ENCODE data around the gene KCNMA1.

The KCNMA1 gene

GRCh38 chr10:76878514-76878913 lies 759.1 kb downstream of the KCNMA1 start:
- in situ Hi-C loops (cut with HindIII; ENCODE audit: low sequenced_read_pairs): no loop called here

DNA sequence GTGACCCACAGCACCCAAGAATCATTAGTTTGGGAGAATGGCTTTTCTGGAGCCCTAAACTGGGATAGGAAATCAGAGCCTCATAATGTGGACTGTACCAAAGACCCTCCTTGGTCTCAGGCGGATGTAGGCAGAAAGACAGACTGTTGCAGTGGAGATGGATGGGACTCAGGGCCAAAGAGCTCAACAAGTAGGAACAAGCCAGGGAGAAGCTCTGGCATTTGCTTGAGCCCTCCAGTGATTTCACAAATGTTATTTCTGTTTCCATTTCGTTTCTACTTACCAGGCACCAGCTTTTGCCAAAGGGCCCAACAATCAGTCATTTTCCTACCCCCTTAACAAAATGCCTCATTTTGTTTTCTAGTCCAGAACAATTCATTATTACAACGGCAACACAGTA lies 762.7 kb downstream of the KCNMA1 start:
- in situ Hi-C loops (cut with HindIII; ENCODE audit: low sequenced_read_pairs): no loop called here

DNA sequence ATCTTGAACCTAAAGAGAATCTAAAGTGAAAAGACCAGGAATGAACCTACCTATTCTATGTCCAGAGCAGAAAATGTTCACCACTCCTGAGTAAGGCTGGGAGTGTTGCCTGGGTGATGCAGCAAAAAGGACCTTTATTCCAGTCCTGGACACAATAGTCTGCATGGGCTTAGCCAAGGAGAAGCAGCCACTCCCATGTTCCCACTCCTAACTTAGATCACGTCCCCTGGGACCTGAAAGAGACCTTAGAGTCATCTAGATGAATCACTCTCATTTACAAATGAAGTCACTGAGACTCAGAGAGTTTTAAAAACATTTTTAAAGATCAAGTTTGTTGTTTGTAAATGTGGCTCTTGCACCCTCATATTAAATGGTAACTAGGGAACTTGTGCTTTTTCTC lies 763.4 kb downstream of the KCNMA1 start:
- in situ Hi-C loops (cut with HindIII; ENCODE audit: low sequenced_read_pairs): no loop called here

GRCh38 chr10:76871697-76872295 lies 765.8 kb downstream of the KCNMA1 start:
- in situ Hi-C loops (cut with HindIII; ENCODE audit: low sequenced_read_pairs): no loop called here

- in situ Hi-C loops (cut with HindIII; ENCODE audit: low sequenced_read_pairs): no loop called here
Observed at GRCh38 chr10:76869931-76870330, 767.7 kb downstream of the KCNMA1 start.

DNA sequence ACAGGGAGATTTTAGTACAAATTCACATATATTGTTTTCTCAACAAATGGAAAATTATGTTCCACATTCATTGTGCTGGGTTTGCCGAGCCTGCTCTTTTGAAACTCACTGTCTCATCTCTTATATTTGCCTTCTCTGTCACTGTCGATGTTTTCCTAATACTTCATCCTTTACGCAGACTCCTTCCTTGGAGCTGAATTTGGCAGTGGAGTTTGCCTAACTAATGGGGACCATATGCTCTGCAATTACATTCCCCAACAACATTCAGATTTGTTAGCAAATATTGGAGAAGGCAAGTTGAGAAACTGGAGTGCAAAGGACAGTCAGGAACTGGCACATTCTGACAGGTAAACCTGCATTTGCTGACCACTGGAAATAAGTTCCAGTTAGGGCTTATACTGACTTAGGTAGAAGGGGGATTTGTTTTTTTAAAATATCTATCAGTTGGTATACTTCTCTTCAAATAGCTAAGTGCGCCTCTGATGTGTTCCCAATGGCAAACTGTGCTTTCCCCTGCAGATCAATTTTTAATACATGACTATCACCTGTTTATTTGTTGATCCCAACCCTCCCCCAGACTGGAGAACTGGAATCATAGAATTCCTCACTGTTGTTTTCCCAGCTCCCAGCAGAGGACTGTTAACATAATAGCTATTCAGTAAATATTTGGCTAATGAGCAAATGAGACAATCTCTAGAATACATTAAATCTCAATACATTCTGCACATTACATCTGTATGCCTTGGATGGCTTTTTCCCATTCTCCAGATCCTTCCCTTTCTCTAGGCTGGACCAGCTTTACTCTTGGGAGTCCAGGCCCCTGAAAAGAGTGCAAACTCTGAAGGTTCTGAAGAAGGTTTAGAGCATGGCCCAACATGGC lies 769.3 kb downstream of the KCNMA1 start:
- in situ Hi-C loops (cut with HindIII; ENCODE audit: low sequenced_read_pairs): no loop called here

GRCh38 chr10:76866841-76867586 lies 770.6 kb downstream of the KCNMA1 start:
- in situ Hi-C loops (cut with HindIII; ENCODE audit: low sequenced_read_pairs): no loop called here

- in situ Hi-C loops (cut with HindIII; ENCODE audit: low sequenced_read_pairs): no loop called here
Observed at GRCh38 chr10:76864922-76865321, 772.7 kb downstream of the KCNMA1 start.

- in situ Hi-C loops (cut with HindIII; ENCODE audit: low sequenced_read_pairs): no loop called here
Observed at GRCh38 chr10:76858721-76859120, 778.9 kb downstream of the KCNMA1 start.

DNA sequence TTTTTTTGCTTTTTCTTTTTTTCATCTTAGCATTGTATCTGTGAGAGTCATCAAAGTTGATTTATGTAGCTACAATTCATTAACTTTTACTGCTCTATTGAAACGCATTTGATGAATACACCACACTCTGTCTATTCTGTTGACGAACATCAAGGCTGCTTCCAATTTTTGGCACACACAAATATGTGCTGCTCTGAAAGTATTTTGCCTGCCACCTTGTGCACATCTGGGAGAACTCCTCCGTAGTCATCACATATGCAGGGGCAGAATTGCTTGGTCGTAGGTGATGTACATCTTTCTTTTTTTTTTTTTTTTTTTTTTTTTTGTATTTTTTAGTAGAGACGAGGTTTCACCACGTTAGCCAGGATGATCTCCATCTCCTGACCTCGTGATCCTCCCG lies 796.8 kb downstream of the KCNMA1 start:
- in situ Hi-C loops (cut with HindIII; ENCODE audit: low sequenced_read_pairs): no loop called here

GRCh38 chr10:76839276-76839675 lies 798.3 kb downstream of the KCNMA1 start:
- in situ Hi-C loops (cut with HindIII; ENCODE audit: low sequenced_read_pairs): no loop called here

- in situ Hi-C loops (cut with HindIII; ENCODE audit: low sequenced_read_pairs): no loop called here
Observed at GRCh38 chr10:76830218-76830617, 807.4 kb downstream of the KCNMA1 start.

GRCh38 chr10:76829724-76830123 lies 807.9 kb downstream of the KCNMA1 start:
- in situ Hi-C loops (cut with HindIII; ENCODE audit: low sequenced_read_pairs): no loop called here
